22Rv1 (cell line): ENCODE measurements around the gene TRIM29.

Source experiments
- H3K27ac ChIP-seq: fragments of 450-650 bp; 2 replicates; pipeline ENCODE4 v1.5.1; 2017
- CTCF ChIP-seq: fragments of 450-650 bp; IDR thresholded peaks from 2 replicates; pipeline ENCODE4 v1.5.1; 2017; ENCODE audit warnings: mild to moderate bottlenecking
- ZFX ChIP-seq: fragments of 450-650 bp; IDR thresholded peaks from 2 replicates; pipeline ENCODE4 v1.6.1; 2017; ENCODE audit warnings: antibody characterized with exemption, borderline replicate concordance

TRIM29 gene

DNA sequence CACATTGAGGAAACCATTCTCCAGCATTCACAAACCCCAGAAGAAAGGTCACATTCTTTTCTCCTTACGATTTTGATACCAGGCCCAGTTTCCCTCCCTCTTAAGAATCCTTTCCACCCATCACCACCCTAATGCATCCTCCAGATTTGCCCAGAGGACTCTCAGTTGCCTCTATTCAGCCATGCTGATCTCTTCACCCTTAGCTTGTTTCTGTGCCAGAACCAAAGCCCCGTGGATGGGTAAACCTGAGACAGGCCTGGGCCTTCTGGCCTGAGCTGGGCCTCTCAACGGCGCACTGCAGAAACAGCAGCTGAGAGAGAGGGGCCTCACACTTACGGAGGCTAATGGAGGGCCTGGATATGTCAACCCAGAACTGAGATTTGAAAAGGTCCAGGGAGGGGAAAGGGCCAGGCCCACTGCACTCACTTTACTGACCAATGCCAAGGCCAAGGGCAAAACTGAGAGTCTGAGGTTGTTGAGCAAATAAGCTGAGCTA lies 40.7 kb upstream of the TRIM29 start:
- H3K27ac ChIP-seq = no peak overlapping the region
- TF ChIP-seq CTCF (no peak), ZFX (no peak)

DNA sequence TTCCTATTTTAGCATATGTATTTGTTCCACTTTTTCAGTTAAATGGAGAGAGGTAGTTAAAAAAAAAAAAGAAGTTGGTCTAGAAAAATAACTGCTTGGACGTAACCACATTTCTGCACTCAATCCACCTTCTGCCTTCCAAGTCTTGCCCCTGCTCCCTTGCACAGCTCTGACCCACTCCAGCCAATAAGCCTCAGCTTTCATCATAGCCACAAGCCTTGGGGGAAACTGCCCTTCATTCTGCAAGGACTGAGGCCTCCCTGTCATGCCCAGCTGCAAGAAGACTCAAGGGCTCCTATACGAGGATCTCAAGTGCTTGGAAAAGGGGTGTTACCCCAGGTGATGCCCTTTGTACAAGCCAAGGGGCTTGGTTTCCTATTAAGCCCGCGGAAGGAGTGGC lies 37.0 kb upstream of the TRIM29 start:
- no peak overlapping the region for H3K27ac ChIP-seq

GRCh38 chr11:120173807-120174206 lies 35.9 kb upstream of the TRIM29 start:
- no peak overlapping the region for H3K27ac ChIP-seq

More for the DNA sequence above, 37.0 kb upstream of the TRIM29 start:
- TF ChIP-seq ZFX (no peak), CTCF (no peak)

GRCh38 chr11:120173019-120173705 lies 35.2 kb upstream of the TRIM29 start:
- no peak overlapping the region for H3K27ac ChIP-seq
- TF ChIP-seq CTCF (no peak), ZFX (no peak)

More at GRCh38 chr11:120173807-120174206, 35.9 kb upstream of the TRIM29 start:
- TF ChIP-seq CTCF (no peak), ZFX (no peak)

DNA sequence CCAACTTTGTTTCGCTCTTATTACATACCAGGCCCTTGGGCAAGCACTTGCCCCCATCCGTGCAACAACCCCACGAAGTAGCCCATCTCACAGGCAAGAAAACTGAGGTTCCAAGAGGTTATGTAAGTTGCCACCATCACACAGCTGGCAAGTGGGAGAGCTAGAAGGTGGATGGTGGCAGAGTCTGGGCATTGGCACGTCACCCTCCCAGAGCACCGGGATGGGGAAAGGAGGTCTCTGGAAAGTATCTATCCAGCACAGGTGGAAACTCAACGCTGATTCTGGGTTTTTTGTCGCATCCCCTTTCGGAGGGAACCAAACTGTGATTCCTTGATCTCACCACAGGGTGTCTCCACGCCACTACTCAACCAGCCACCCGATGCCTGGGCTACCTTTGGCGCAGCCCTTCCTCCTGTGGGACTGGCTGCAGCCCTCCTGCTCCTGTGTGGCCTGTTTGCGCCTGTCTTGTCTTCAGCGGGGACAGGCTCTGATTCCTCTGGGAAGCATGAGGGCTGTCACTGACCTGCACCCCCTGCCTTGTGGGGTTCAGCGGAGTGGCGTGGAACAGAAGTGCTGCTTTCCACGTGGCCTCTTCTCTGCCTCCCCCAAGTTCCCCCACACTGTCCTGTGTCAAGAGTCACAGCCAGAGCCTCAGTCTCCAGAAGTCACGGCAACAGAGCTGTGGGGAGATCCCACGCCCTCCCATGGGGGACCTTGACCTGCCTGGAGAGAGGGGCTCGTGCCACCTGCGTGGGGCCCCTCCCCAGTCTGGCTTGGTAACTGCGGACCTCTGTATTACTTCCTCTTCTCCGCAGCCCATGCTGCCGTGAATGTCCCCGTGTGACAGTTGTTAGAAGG lies 34.4 kb upstream of the TRIM29 start:
- TF ChIP-seq ZFX (no peak), CTCF (peak; percentile 79)
- no peak overlapping the region for H3K27ac ChIP-seq

DNA sequence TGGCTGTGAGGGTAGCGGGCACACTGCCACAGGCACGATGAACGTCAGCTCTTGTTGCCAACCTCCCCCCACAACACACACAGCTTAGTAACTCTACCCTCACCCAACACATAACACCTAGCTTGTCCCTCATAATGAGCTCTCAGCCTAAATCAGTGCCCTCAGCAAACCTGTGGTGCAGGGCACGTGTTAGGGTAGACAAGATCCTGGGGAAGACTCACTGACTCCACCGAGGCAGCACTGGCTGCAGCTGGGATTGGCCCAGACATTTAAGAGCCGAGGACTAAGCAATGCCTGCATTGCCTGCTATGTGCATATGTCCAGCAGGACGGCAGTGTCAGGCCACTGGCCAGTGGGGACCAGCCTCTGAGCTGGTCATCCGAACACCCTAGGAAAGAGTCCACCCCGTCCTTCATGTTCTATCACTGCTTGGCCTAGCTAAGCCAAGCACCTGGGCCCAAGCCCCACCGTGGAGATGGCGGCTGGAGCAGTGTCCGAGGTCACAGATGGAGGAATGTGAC lies 32.9 kb upstream of the TRIM29 start:
- TF ChIP-seq ZFX = no peak
- no peak for TF ChIP-seq CTCF

More for the DNA sequence above, 32.9 kb upstream of the TRIM29 start:
- no peak overlapping the region for H3K27ac ChIP-seq
